HG02759 (cell line): ENCODE measurements around the gene PRKAB1.
A peak's percentile ranks its signal among the peaks of the same experiment; 100 is the strongest.
"Not testable (repeated sequence)": the region's sequence is repeated elsewhere in the genome, so short reads cannot be mapped to it uniquely, and the experiment has no call there.

Experiments used
- ATAC-seq: cut with Tn5 transposase; IDR thresholded peaks from one replicate; pipeline ENCODE4 v1.9.1; 2021; ENCODE audit warnings: mild to moderate bottlenecking, moderate library complexity; ENCODE audit not compliant: unreplicated experiment

The PRKAB1 gene

GRCh38 chr12:119667577-119668323 is at the start of gene PRKAB1:
Gene PRKAB1 (plus strand): TSS chr12:119668133. CDS start chr12:119668245, 112 bp downstream.
- peak; percentile 93 for ATAC-seq

- not testable (repeated sequence) for ATAC-seq
Measured at GRCh38 chr12:119618328-119618896, 49.5 kb upstream of the PRKAB1 start.

GRCh38 chr12:119620490-119620889 is 47.4 kb upstream of the PRKAB1 start:
- no peak for ATAC-seq

GRCh38 chr12:119621878-119622277 is 46.1 kb upstream of the PRKAB1 start:
- ATAC-seq: no peak

- no peak for ATAC-seq
Measured at GRCh38 chr12:119624966-119625365, 43.0 kb upstream of the PRKAB1 start.

- no peak for ATAC-seq
Measured at GRCh38 chr12:119627019-119627643, 40.8 kb upstream of the PRKAB1 start.

GRCh38 chr12:119627686-119628085 is 40.2 kb upstream of the PRKAB1 start:
- no peak for ATAC-seq

GRCh38 chr12:119630223-119630780 is 37.6 kb upstream of the PRKAB1 start:
- ATAC-seq: no peak

GRCh38 chr12:119630962-119631550 is 36.9 kb upstream of the PRKAB1 start:
- no peak for ATAC-seq

GRCh38 chr12:119631930-119632678 is 35.8 kb upstream of the PRKAB1 start:
- ATAC-seq: no peak

- no peak for ATAC-seq
Measured at GRCh38 chr12:119634743-119635142, 33.2 kb upstream of the PRKAB1 start.

GRCh38 chr12:119642986-119643385 is 24.9 kb upstream of the PRKAB1 start:
- no peak for ATAC-seq

GRCh38 chr12:119644930-119645329 is 23.0 kb upstream of the PRKAB1 start:
- ATAC-seq: no peak

GRCh38 chr12:119645535-119646059 is 22.3 kb upstream of the PRKAB1 start:
- ATAC-seq: no peak

- ATAC-seq: no peak
Measured at GRCh38 chr12:119649202-119649808, 18.6 kb upstream of the PRKAB1 start.

- no peak for ATAC-seq
Measured at GRCh38 chr12:119652665-119653064, 15.3 kb upstream of the PRKAB1 start.

GRCh38 chr12:119657001-119657400 is 10.9 kb upstream of the PRKAB1 start:
- not testable (repeated sequence) for ATAC-seq

GRCh38 chr12:119658166-119658565 is 9.8 kb upstream of the PRKAB1 start:
- ATAC-seq: not testable (repeated sequence)

GRCh38 chr12:119659289-119659897 is 8.5 kb upstream of the PRKAB1 start:
- no peak for ATAC-seq

- no peak for ATAC-seq
Measured at GRCh38 chr12:119660076-119660475, 7.9 kb upstream of the PRKAB1 start.
